Measurements from ENCODE around the gene CNIH3. TPM values are rescaled to one million over a fixed set of nuclear protein-coding genes. Genes with fewer than 3 reads are reported as not detected.

Gene CNIH3
- total and polyA plus RNA-seq, 3 experiments from 2014 or later, result 1.1 to 1.6 (median 1.5) TPM

GRCh38 chr1:224696891-224697765, 81.0 kb downstream of the CNIH3 start:
- Mint-ChIP-seq H3K27me3 (peaks cover 3 to 19% of the 10 kb centered on the region in 2 donors), H3K27ac (no peak overlapping the region), H3K4me1 (no peaks in the 10 kb centered on the region), H3K4me3 (no peak overlapping the region), H3K9me3 (no peaks in the 10 kb centered on the region), H3K36me3 (no peaks in the 10 kb centered on the region)
- no peak overlapping the region for H3K4me3 ChIP-seq (ENCODE audit: low read length)
- no peak overlapping the region for H3K27ac ChIP-seq (ENCODE audit: low read depth, low read length)
- CTCF ChIA-PET, result no interaction called here
- no peaks in the 10 kb centered on the region for H3K9me3 ChIP-seq (ENCODE audit: low read length)
- no peak for DNase-seq
- POLR2A ChIA-PET, result no interaction called here
- H3K27me3 ChIP-seq (ENCODE audit: insufficient read depth, low read length, poor library complexity, severe bottlenecking), result no peaks in the 10 kb centered on the region
- no peaks in the 10 kb centered on the region for H3K4me1 ChIP-seq (ENCODE audit: insufficient read depth, low read length)
- H3K36me3 ChIP-seq (ENCODE audit: insufficient read depth, low read length), result no peaks in the 10 kb centered on the region

DNA sequence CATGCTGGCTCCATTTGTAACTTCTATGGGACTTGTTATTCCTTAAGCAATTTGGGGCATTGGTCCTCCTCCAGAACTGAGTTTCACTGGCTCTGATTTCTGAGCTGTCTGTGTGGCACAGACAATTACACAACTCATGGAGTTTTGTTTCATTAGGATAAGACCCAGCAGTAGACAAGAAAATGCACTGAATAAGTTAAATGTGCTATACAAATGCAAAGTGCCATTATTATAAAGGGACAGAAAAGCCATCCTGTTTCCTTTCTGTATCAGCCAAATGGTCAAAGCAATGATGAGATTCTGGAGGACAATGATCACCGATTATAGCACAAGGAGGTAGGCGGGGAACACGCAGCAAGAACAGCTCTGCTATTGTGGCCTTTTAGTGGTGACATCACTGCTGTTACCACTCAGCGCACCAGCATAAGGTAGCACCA, 81.9 kb downstream of the CNIH3 start:
- Histone ChIP-seq H3K9me3 (ENCODE audit: low read length) (no peaks in the 10 kb centered on the region), H3K4me1 (ENCODE audit: insufficient read depth, low read length) (no peaks in the 10 kb centered on the region), H3K27ac (ENCODE audit: low read depth, low read length) (no peak overlapping the region), H3K36me3 (ENCODE audit: insufficient read depth, low read length) (no peaks in the 10 kb centered on the region), H3K27me3 (ENCODE audit: insufficient read depth, low read length, poor library complexity, severe bottlenecking) (no peaks in the 10 kb centered on the region), H3K4me3 (ENCODE audit: low read length) (no peak overlapping the region)
- no peaks in the 10 kb centered on the region for H3K9me3 Mint-ChIP-seq
- H3K27ac Mint-ChIP-seq, result no peak overlapping the region
- H3K4me3 Mint-ChIP-seq, result no peak overlapping the region
- peaks cover 3 to 17% of the 10 kb centered on the region in 2 donors for H3K27me3 Mint-ChIP-seq
- ChIA-PET CTCF (no interaction called here), POLR2A (no interaction called here)
- no peaks in the 10 kb centered on the region for H3K4me1 Mint-ChIP-seq
- DNase-seq, result no peak
- no peaks in the 10 kb centered on the region for H3K36me3 Mint-ChIP-seq

- H3K9me3 Mint-ChIP-seq, result no peaks in the 10 kb centered on the region
- no peak overlapping the region for H3K27ac ChIP-seq (ENCODE audit: low read depth, low read length)
- no peaks in the 10 kb centered on the region for H3K36me3 ChIP-seq (ENCODE audit: insufficient read depth, low read length)
- H3K4me3 ChIP-seq (ENCODE audit: low read length), result no peak overlapping the region
- peaks cover 6 to 12% of the 10 kb centered on the region in 2 donors for H3K27me3 Mint-ChIP-seq
- CTCF ChIA-PET, result no interaction called here
- POLR2A ChIA-PET, result no interaction called here
- no peaks in the 10 kb centered on the region for H3K36me3 Mint-ChIP-seq
- H3K9me3 ChIP-seq (ENCODE audit: low read length), result no peaks in the 10 kb centered on the region
- no peaks in the 10 kb centered on the region for H3K4me1 ChIP-seq (ENCODE audit: insufficient read depth, low read length)
- H3K4me3 Mint-ChIP-seq, result no peak overlapping the region
- no peaks in the 10 kb centered on the region for H3K27me3 ChIP-seq (ENCODE audit: insufficient read depth, low read length, poor library complexity, severe bottlenecking)
- H3K4me1 Mint-ChIP-seq, result no peaks in the 10 kb centered on the region
- no peak for DNase-seq
- peak overlapping the region in 1 of 8 donors; percentile 36 for H3K27ac Mint-ChIP-seq
Measured at GRCh38 chr1:224700918-224701531, 84.9 kb downstream of the CNIH3 start.

DNA sequence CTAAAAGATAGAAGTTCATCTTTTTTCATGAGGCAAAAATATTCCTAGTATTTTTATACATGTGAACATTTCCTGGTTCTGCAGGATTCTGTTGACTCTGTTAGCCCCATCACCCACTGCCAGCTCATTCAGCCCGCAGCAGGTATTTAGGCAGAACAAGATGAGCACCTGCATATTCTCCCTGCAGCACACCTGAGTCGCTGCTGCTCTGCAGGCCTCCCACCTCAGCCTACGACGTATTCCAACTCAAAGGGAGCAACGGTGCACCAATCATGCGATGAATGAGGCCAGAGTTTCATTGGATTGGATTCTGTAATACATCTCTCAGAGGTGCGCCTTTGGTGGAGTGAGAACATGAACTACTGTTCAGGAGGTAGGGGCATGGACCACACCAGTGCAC, 87.6 kb downstream of the CNIH3 start:
- no peaks in the 10 kb centered on the region for H3K4me1 ChIP-seq (ENCODE audit: insufficient read depth, low read length)
- ChIA-PET CTCF (no interaction called here), POLR2A (no interaction called here)
- DNase-seq, result no peak
- H3K9me3 Mint-ChIP-seq, result no peaks in the 10 kb centered on the region
- H3K27me3 ChIP-seq (ENCODE audit: insufficient read depth, low read length, poor library complexity, severe bottlenecking), result no peaks in the 10 kb centered on the region
- no peak overlapping the region for H3K27ac ChIP-seq (ENCODE audit: low read depth, low read length)
- no peak overlapping the region for H3K27ac Mint-ChIP-seq
- no peaks in the 10 kb centered on the region for H3K4me1 Mint-ChIP-seq
- H3K4me3 ChIP-seq (ENCODE audit: low read length), result no peak overlapping the region
- no peaks in the 10 kb centered on the region for H3K36me3 Mint-ChIP-seq
- H3K9me3 ChIP-seq (ENCODE audit: low read length), result no peaks in the 10 kb centered on the region
- H3K27me3 Mint-ChIP-seq, result peaks cover 4 to 21% of the 10 kb centered on the region in 2 donors
- no peak overlapping the region for H3K4me3 Mint-ChIP-seq
- no peaks in the 10 kb centered on the region for H3K36me3 ChIP-seq (ENCODE audit: insufficient read depth, low read length)

DNA sequence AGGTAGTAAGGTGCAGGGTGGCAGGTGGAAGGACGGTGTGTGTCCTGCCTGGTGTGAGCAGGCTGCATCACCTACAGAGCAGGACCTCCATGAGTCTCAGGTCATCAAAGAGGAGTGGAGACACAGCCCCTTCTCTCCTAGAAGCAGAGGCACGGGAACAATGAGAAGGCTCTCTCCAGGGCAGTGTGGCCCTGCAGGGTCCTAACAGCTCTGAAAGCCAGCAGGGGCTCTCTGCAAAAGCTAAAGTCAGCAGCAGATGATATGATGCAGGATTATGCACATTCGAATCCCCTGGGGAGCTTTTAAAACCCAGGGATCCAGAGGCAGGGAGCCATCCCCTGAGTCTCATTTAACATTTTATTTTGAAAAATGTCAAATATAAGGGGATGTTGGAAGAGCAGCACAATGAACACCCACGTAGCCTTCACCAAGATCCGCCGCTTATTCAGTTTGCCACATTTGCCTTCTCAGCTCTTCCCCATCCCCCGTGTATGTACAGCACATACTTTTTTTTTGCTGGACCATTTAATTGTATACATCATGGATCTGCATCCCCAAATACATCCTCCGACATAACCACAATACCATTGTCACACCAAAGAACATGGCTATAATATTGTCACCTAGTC, 88.1 kb downstream of the CNIH3 start:
- DNase-seq, result no peak
- Mint-ChIP-seq H3K4me1 (no peaks in the 10 kb centered on the region), H3K27me3 (peaks cover 4 to 21% of the 10 kb centered on the region in 2 donors), H3K9me3 (no peaks in the 10 kb centered on the region), H3K27ac (no peak overlapping the region), H3K36me3 (no peaks in the 10 kb centered on the region), H3K4me3 (no peak overlapping the region)
- no peak overlapping the region for H3K4me3 ChIP-seq (ENCODE audit: low read length)
- H3K9me3 ChIP-seq (ENCODE audit: low read length), result no peaks in the 10 kb centered on the region
- H3K36me3 ChIP-seq (ENCODE audit: insufficient read depth, low read length), result no peaks in the 10 kb centered on the region
- ChIA-PET CTCF (no interaction called here), POLR2A (no interaction called here)
- H3K4me1 ChIP-seq (ENCODE audit: insufficient read depth, low read length), result no peaks in the 10 kb centered on the region
- H3K27me3 ChIP-seq (ENCODE audit: insufficient read depth, low read length, poor library complexity, severe bottlenecking), result no peaks in the 10 kb centered on the region
- H3K27ac ChIP-seq (ENCODE audit: low read depth, low read length), result no peak overlapping the region

DNA sequence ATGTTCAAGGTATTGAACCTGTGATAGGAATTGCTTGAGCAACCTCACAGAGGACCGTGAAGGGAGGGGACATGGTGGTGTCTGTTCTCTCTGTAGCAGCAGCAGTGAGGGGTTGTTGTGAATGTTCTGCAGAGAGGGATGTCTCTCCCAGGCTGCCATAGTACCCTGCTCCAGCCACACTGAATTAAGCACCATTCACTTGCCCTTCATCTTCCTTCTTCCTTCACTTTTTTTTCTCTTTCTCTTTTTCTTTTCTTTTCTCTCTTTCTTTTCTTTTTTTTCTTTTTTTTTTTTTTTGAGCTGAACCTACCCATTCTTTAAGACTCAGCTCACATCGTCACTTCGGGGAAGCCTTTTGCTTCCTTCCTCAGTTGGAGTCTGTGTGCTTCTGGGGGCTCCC, 89.5 kb downstream of the CNIH3 start:
- H3K4me3 Mint-ChIP-seq, result no peak overlapping the region
- no peaks in the 10 kb centered on the region for H3K36me3 Mint-ChIP-seq
- Histone ChIP-seq H3K4me3 (ENCODE audit: low read length) (no peak overlapping the region), H3K36me3 (ENCODE audit: insufficient read depth, low read length) (no peaks in the 10 kb centered on the region), H3K27ac (ENCODE audit: low read depth, low read length) (no peak overlapping the region), H3K27me3 (ENCODE audit: insufficient read depth, low read length, poor library complexity, severe bottlenecking) (no peaks in the 10 kb centered on the region), H3K9me3 (ENCODE audit: low read length) (no peaks in the 10 kb centered on the region), H3K4me1 (ENCODE audit: insufficient read depth, low read length) (no peaks in the 10 kb centered on the region)
- no peaks in the 10 kb centered on the region for H3K4me1 Mint-ChIP-seq
- ChIA-PET CTCF (no interaction called here), POLR2A (interaction anchor here (0.6 kb wide), 1 partner anchor 1045 kb away, joined by 3 read pairs; no protein-coding TSS in a partner anchor)
- peaks cover 3 to 12% of the 10 kb centered on the region in 2 donors for H3K27me3 Mint-ChIP-seq
- H3K9me3 Mint-ChIP-seq, result no peaks in the 10 kb centered on the region
- H3K27ac Mint-ChIP-seq, result no peak overlapping the region
- DNase-seq, result no peak

DNA sequence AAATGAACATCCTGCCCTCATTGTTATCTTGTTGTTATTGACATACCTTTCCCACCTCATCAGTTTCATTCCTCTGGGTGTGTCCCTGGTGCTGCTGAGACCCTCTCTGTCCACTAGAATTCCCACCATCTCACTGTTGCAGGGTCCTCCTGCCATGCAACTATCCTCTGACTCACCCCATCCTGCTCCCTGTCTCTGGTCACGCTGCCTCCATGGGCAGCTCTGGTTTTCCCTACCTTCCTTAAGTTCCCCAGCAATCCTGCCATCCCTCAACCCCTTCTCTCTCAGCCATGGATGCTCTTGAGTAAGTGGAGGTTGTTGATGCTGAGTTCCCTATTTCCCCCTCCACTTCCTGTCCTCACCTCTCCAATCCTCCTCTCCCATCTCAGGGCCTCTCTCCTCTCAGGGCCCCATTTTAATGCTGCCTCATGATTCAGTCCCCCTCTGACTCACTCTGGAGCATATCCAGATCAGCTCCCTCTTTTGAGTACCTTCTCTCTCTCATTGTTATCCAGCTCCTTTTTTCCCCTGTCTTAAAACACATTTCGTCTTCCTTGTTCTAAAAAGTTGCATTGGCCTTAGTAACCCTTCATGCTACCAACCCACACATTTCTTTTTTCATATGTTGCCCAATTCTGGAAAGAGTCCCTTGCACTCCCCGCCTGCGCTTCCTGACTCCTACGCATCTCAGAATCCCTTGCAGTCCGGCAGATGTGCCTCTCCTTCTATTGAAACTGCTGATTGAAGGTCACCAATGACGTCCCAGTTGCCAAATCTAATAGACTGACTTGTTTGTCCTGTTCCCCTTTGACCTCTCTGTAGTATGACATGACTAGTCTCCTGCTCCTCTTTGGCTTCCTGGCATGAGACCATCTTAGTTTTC, 92.0 kb downstream of the CNIH3 start:
- ChIA-PET CTCF (no interaction called here), POLR2A (no interaction called here)
- no peak overlapping the region for H3K27ac ChIP-seq (ENCODE audit: low read depth, low read length)
- H3K27ac Mint-ChIP-seq, result peak overlapping the region in 1 of 8 donors; percentile 14
- peaks cover 3 to 16% of the 10 kb centered on the region in 2 donors for H3K27me3 Mint-ChIP-seq
- no peaks in the 10 kb centered on the region for H3K4me1 ChIP-seq (ENCODE audit: insufficient read depth, low read length)
- H3K9me3 Mint-ChIP-seq, result no peaks in the 10 kb centered on the region
- no peaks in the 10 kb centered on the region for H3K36me3 ChIP-seq (ENCODE audit: insufficient read depth, low read length)
- no peak overlapping the region for H3K4me3 ChIP-seq (ENCODE audit: low read length)
- no peak for DNase-seq
- H3K4me3 Mint-ChIP-seq, result no peak overlapping the region
- H3K4me1 Mint-ChIP-seq, result no peaks in the 10 kb centered on the region
- H3K27me3 ChIP-seq (ENCODE audit: insufficient read depth, low read length, poor library complexity, severe bottlenecking), result no peaks in the 10 kb centered on the region
- H3K9me3 ChIP-seq (ENCODE audit: low read length), result no peaks in the 10 kb centered on the region
- no peaks in the 10 kb centered on the region for H3K36me3 Mint-ChIP-seq
